IMR-90 (cell line): ENCODE measurements around the gene PTGER2. TPM values are rescaled to one million over a fixed set of nuclear protein-coding genes. Genes with fewer than 3 reads are reported as not detected.

Experiments
- ATAC-seq: fragments of 200-7000 bp; cut with Tn5 transposase; 2 replicates; pipeline ENCODE4 v1.9.1; 2020; ENCODE audit warnings: low read depth, mild to moderate bottlenecking, moderate library complexity
- BruUV-seq: library from RNA; stranded (reverse); fragments of 400-500 nt; replicated peaks from 2 replicates; lab custom pipeline; 2021; lab: Mats Ljungman, UMichigan
- CTCF ChIA-PET: fragments of 300-600 bp; formaldehyde crosslinking; extraction: SDS; loops from one replicate; lab custom pipeline; 2021; ENCODE audit warnings: antibody characterized with exemption; lab: Yijun Ruan, JAX
- POLR2A ChIA-PET: fragments of 300-600 bp; sonication (Branson Sonifier 250); formaldehyde crosslinking; loops from one replicate; lab custom pipeline; 2022; ENCODE audit warnings: antibody characterized with exemption; ENCODE audit not compliant: unreplicated experiment; lab: Charles Lee
- DNase-seq: peaks from one replicate; pipeline ENCODE4 v3.0.0; 2013
- H2AFZ ChIP-seq: replicated peaks from 2 replicates; pipeline ENCODE3; 2013; ENCODE audit warnings: low read length, mild to moderate bottlenecking; ENCODE audit not compliant: poor library complexity
- H2AK5ac ChIP-seq: 2 replicates; pipeline ENCODE4 v1.6.1; 2013; ENCODE audit warnings: low read depth, low read length, inconsistent platforms
- H2AK9ac ChIP-seq: replicated peaks from 2 replicates; pipeline ENCODE3; 2013; ENCODE audit warnings: mild to moderate bottlenecking, low read depth, low read length, moderate library complexity; ENCODE audit not compliant: poor library complexity
- H2BK120ac ChIP-seq: 2 replicates; pipeline ENCODE4 v1.6.1; 2013; ENCODE audit warnings: low read depth, low read length, inconsistent platforms
- H2BK15ac ChIP-seq: 3 replicates; pipeline ENCODE4 v1.6.1; 2013; ENCODE audit warnings: low read depth, low read length, inconsistent platforms
- H2BK20ac ChIP-seq: 2 replicates; pipeline ENCODE4 v1.6.1; 2013; ENCODE audit warnings: low read depth, mild to moderate bottlenecking, inconsistent platforms, low read length, moderate library complexity
- H2BK5ac ChIP-seq: 2 replicates; pipeline ENCODE4 v1.6.1; 2013; ENCODE audit warnings: mild to moderate bottlenecking, low read depth, low read length, inconsistent platforms; ENCODE audit not compliant: poor library complexity, severe bottlenecking
- H3K14ac ChIP-seq: replicated peaks from 2 replicates; pipeline ENCODE4 v1.6.1; 2013; ENCODE audit warnings: low read depth, low read length, inconsistent platforms
- H3K18ac ChIP-seq: 2 replicates; pipeline ENCODE4 v1.6.1; 2013; ENCODE audit warnings: low read depth, low read length, control low read depth
- H3K23ac ChIP-seq: 2 replicates; pipeline ENCODE4 v1.6.1; 2013; ENCODE audit warnings: low read depth, low read length, inconsistent platforms
- H3K27ac ChIP-seq: 2 replicates; pipeline ENCODE4 v1.5.1; 2013; ENCODE audit warnings: mild to moderate bottlenecking, control low read depth, low read length; ENCODE audit not compliant: insufficient read depth
- H3K27me3 ChIP-seq: 2 replicates; pipeline ENCODE4 v1.6.1; 2013; ENCODE audit warnings: low read length; ENCODE audit not compliant: control insufficient read depth, insufficient read depth
- H3K36me3 ChIP-seq: 2 replicates; pipeline ENCODE4 v1.6.1; 2013; ENCODE audit warnings: low read length, mixed read lengths; ENCODE audit not compliant: control insufficient read depth, insufficient read depth
- H3K4ac ChIP-seq: 2 replicates; pipeline ENCODE4 v1.6.1; 2013; ENCODE audit warnings: low read depth, low read length, inconsistent platforms
- H3K4me1 ChIP-seq: 2 replicates; pipeline ENCODE4 v1.6.1; 2013; ENCODE audit warnings: low read length, mixed read lengths; ENCODE audit not compliant: control insufficient read depth, insufficient read depth
- H3K4me2 ChIP-seq: 2 replicates; pipeline ENCODE4 v1.6.1; 2013; ENCODE audit warnings: low read depth, mild to moderate bottlenecking, control low read depth, low read length, moderate library complexity
- H3K4me3 ChIP-seq: 2 replicates; pipeline ENCODE4 v1.5.1; 2013; ENCODE audit warnings: low read depth, mild to moderate bottlenecking, control low read depth, low read length, moderate library complexity; ENCODE audit not compliant: insufficient read depth
- H3K56ac ChIP-seq: 2 replicates; pipeline ENCODE4 v1.6.1; 2013; ENCODE audit warnings: low read length, inconsistent platforms; ENCODE audit not compliant: insufficient read depth; ENCODE audit errors: extremely low read depth
- H3K79me1 ChIP-seq, 2 experiments: 2 replicates each; pipeline ENCODE4 v1.6.1; 2013; ENCODE audit warnings: low read length in 2 of 2, inconsistent platforms in 1 of 2, low read depth in 1 of 2
- H3K9ac ChIP-seq: 2 replicates; pipeline ENCODE4 v1.6.1; 2013; ENCODE audit warnings: low read depth, low read length, control low read depth
- H3K9me1 ChIP-seq: 2 replicates; pipeline ENCODE4 v1.6.1; 2013; ENCODE audit warnings: low read length, inconsistent platforms; ENCODE audit not compliant: insufficient read depth
- H3K9me3 ChIP-seq: 2 replicates; pipeline ENCODE4 v1.6.1; 2013; ENCODE audit warnings: low read length; ENCODE audit not compliant: control insufficient read depth, insufficient read depth
- H4K20me1 ChIP-seq: 2 replicates; pipeline ENCODE4 v1.6.1; 2013; ENCODE audit warnings: low read length, inconsistent platforms; ENCODE audit not compliant: insufficient read depth
- H4K5ac ChIP-seq: 2 replicates; pipeline ENCODE4 v1.6.1; 2013; ENCODE audit warnings: mild to moderate bottlenecking, low read depth, low read length, control low read depth
- H4K8ac ChIP-seq, 2 experiments: 2 replicates each; pipeline ENCODE4 v1.6.1; 2013; ENCODE audit warnings: low read depth in 2 of 2, low read length in 2 of 2, control low read depth in 1 of 2, inconsistent platforms in 1 of 2
- H4K91ac ChIP-seq: 2 replicates; pipeline ENCODE4 v1.6.1; 2013; ENCODE audit warnings: low read depth, low read length, inconsistent platforms; ENCODE audit not compliant: insufficient read depth
- BHLHE40 ChIP-seq: fragments of 150-350 bp; IDR thresholded peaks from 2 replicates; pipeline ENCODE4 v1.6.1; 2016; ENCODE audit warnings: mild to moderate bottlenecking, low read depth, low read length
- CEBPB ChIP-seq: IDR thresholded peaks from 2 replicates; pipeline ENCODE4 v1.6.1; 2012; ENCODE audit warnings: low read depth, low read length, improper control_type of control experiment
- CHD1 ChIP-seq: IDR thresholded peaks from 2 replicates; pipeline ENCODE4 v1.6.1; 2012; ENCODE audit warnings: low read depth, low read length, improper control_type of control experiment
- CTCF ChIP-seq: conservative IDR thresholded peaks from 2 replicates; pipeline ENCODE4 v1.5.1; 2012; ENCODE audit warnings: mild to moderate bottlenecking, low read depth, low read length, improper control_type of control experiment
- ELK1 ChIP-seq: fragments of 150-350 bp; IDR thresholded peaks from 2 replicates; pipeline ENCODE4 v1.6.1; 2016; ENCODE audit warnings: low read depth, mild to moderate bottlenecking, low read length, moderate library complexity, borderline replicate concordance
- FOS ChIP-seq: fragments of 150-350 bp; IDR thresholded peaks from 2 replicates; pipeline ENCODE4 v1.6.1; 2016; ENCODE audit warnings: low read depth, low read length
- MAFK ChIP-seq: IDR thresholded peaks from 2 replicates; pipeline ENCODE4 v1.6.1; 2012; ENCODE audit warnings: low read depth, low read length, improper control_type of control experiment
- MAZ ChIP-seq: IDR thresholded peaks from 2 replicates; pipeline ENCODE4 v1.6.1; 2012; ENCODE audit warnings: low read depth, mild to moderate bottlenecking, low read length, improper control_type of control experiment, moderate library complexity, borderline replicate concordance
- MXI1 ChIP-seq: IDR thresholded peaks from 2 replicates; pipeline ENCODE4 v1.6.1; 2012; ENCODE audit warnings: low read depth, mild to moderate bottlenecking, low read length, moderate library complexity, borderline replicate concordance
- POLR2A ChIP-seq: IDR thresholded peaks from 2 replicates; pipeline ENCODE4 v1.6.1; 2012; ENCODE audit warnings: mild to moderate bottlenecking, low read depth, low read length
- RAD21 ChIP-seq: IDR thresholded peaks from 2 replicates; pipeline ENCODE4 v1.6.1; 2012; ENCODE audit warnings: low read length, improper control_type of control experiment
- RCOR1 ChIP-seq: IDR thresholded peaks from 2 replicates; pipeline ENCODE4 v1.6.1; 2012; ENCODE audit warnings: mild to moderate bottlenecking, low read length, improper control_type of control experiment; ENCODE audit not compliant: insufficient replicate concordance
- RFX5 ChIP-seq: IDR thresholded peaks from 2 replicates; pipeline ENCODE4 v1.8.0; 2012; ENCODE audit warnings: low read depth, mild to moderate bottlenecking, low read length, moderate library complexity
- SMC3 ChIP-seq: fragments of 150-350 bp; IDR thresholded peaks from 2 replicates; pipeline ENCODE4 v1.6.1; 2016; ENCODE audit warnings: low read depth, mild to moderate bottlenecking, antibody characterized with exemption, low read length, moderate library complexity
- WGBS, 2 experiments: methylation state at CpG; one replicate each; pipeline versions ENCODE4 v1.1.5 to v1.1.7; 2013; ENCODE audit warnings: missing lambda C conversion rate in 2 of 2; ENCODE audit not compliant: insufficient read length in 1 of 2; ENCODE audit errors: extremely low coverage in 2 of 2; 5-methylcytosine and 5-hydroxymethylcytosine counted together
- dilution Hi-C: fragments of 300-500 bp; cut with HindIII; formaldehyde crosslinking; loops from one replicate; pipeline ENCODE4 v1.14.3; 2018; ENCODE audit warnings: low sequenced_read_pairs; ENCODE audit not compliant: unreplicated experiment
- in situ Hi-C: fragments of 300-500 bp; cut with MboI; formaldehyde crosslinking; loops from 3 replicates; pipeline ENCODE4 v1.14.3; 2019; ENCODE audit warnings: low sequenced_read_pairs, inconsistent platforms, mixed read lengths
- intact Hi-C: fragments of 100-400 bp; cut with micrococcal nuclease; formaldehyde crosslinking; loops from 2 replicates; pipeline ENCODE4 v1.10.0; 2022
- polyA plus RNA-seq, 3 experiments: library from polyadenylated mRNA; depleted of rRNA; stranded (reverse); fragments of >200 nt; gene quantifications; 2 replicates each; pipeline ENCODE4 v1.2.3, GENCODE V29; 2012; ENCODE audit warnings: low replicate concordance in 1 of 3
- total RNA-seq: library from RNA; depleted of rRNA; stranded (reverse); fragments of >200 nt; gene quantifications from 2 replicates; pipeline ENCODE4 v1.2.3, GENCODE V29; 2012

The PTGER2 gene
- total and polyA plus RNA-seq, 2 of the 4 experiments (the other 2 are of a cell fraction) = 24.7 to 58.5 TPM

DNA sequence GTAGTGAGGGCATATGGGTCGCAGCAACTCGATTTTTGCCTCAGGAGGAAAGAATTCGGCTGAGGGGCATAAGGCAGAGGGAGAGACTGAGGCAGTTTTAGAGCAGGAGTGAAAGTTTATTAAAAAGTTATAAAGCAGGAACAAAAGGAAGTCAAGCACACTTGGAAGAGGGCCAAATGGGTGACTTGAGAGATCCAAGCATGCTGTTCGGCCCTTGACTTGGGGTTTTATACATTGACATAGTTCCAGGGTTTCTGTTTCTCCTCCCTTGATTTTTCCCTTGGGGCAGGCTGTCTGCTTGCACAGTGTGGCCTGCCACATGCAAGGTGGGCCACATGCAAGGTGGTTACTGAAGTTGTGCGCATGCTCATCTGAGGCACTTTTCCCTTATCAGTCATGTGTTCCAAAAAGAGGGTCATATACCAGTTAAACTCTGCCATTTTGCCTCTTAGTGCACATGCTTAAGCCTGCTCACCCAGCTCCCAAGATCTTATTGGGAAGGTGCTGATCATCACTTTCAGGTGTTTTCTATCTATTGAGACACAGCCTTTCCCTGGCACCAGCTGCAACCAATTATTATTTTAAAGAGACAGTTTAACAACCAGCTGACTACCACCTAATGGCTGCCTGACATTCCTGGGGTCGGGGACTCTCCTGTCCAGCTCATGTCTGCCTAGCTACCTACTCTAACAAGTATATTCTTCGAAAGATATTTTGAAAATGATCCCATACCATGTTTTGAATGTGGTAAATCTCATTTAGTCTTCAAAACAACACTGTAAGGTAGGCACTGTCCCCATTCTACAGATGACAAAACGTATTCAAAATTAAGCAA, 19.9 kb downstream of the PTGER2 start:
- CTCF ChIA-PET = interaction anchor here (1.2 kb wide), 1 partner anchor 8 kb away, joined by 3 read pairs; no protein-coding TSS in a partner anchor
- Histone ChIP-seq H3K9ac (no peak overlapping the region), H2BK5ac (peak overlapping the region; percentile 69), H4K91ac (peak overlapping the region; percentile 71; the same call in 1 of the 2 replicates), H3K4me3 (no peak overlapping the region), H3K23ac (no peak overlapping the region; the same call in 1 of the 2 replicates), H2AFZ (no peak overlapping the region), H3K27ac (peak overlapping the region; percentile 13; the same call in 1 of the 2 replicates), H4K20me1 (no peaks in the 10 kb centered on the region), H4K5ac (peak overlapping the region; percentile 58; the same call in 1 of the 2 replicates), H3K14ac (peak overlapping the region; percentile 36; the same call in 1 of the 2 replicates), H3K56ac (no peak overlapping the region), H3K18ac (peak overlapping the region; percentile 79; the same call in 1 of the 2 replicates), H2AK9ac (no peak overlapping the region), H3K36me3 (peaks cover 8% of the 10 kb centered on the region), H3K9me3 (no peaks in the 10 kb centered on the region), H3K9me1 (peaks cover 22% of the 10 kb centered on the region), H2BK15ac (peak overlapping the region; percentile 50; the same call in 2 of the 3 replicates), H3K27me3 (no peaks in the 10 kb centered on the region), H2AK5ac (peak overlapping the region; percentile 52), H3K4ac (peak overlapping the region; percentile 50; the same call in 1 of the 2 replicates), H2BK20ac (peak overlapping the region; percentile 79), H4K8ac (peak overlapping the region in 1 of 2 experiments; percentile 66; a peak in 2 of 4 replicates), H3K79me1 (peaks cover 14 to 27% of the 10 kb centered on the region in 2 experiments; a peak in 3 of 4 replicates), H3K4me2 (0 out of 2 replicates have a peak overlapping the region, but pooled peaks have one; percentile 18), H3K4me1 (peaks cover 25% of the 10 kb centered on the region), H2BK120ac (peak overlapping the region; percentile 83)
- dilution Hi-C loops = no loop called here
- in situ Hi-C loops = no loop called here
- no TSS peak for BruUV-seq
- POLR2A ChIA-PET = no interaction called here
- 63% methylated on average over 2 of the region's 8 CpGs; no CpG with 5 or more reads in 1 of the 2 experiments for WGBS, 2 experiments
- intact Hi-C loops = loop anchor here (5.0 kb wide), 1 partner anchor 68 kb away; no protein-coding TSS in a partner anchor
- peak; percentile 38 for DNase-seq
- ATAC-seq = no peak
- TF ChIP-seq MAFK (no peak), CTCF (no peak), FOS (no peak), MXI1 (no peak), RCOR1 (no peak), BHLHE40 (no peak), ELK1 (no peak), POLR2A (no peak), SMC3 (no peak), CEBPB (no peak), RAD21 (no peak), RFX5 (no peak), MAZ (no peak), CHD1 (no peak)
